HepG2 (cell line): ENCODE measurements around the gene STK40. TPM values are rescaled to one million over a fixed set of nuclear protein-coding genes. Genes with fewer than 3 reads are reported as not detected.

Experiments used
- ATAC-seq: fragments of 200-7000 bp; cut with Tn5 transposase; 3 replicates; pipeline ENCODE4 v1.9.1; 2020; ENCODE audit warnings: mild to moderate bottlenecking, moderate library complexity
- BruUV-seq: library from RNA; stranded (reverse); fragments of 400-500 nt; replicated peaks from 2 replicates; lab custom pipeline; 2021; lab: Mats Ljungman, UMichigan
- CTCF ChIA-PET: fragments of 300-600 bp; formaldehyde crosslinking; extraction: SDS; loops from one replicate; lab custom pipeline; 2021; ENCODE audit warnings: low total read pairs, inconsistent platforms, low intra/inter-chr PET ratio; lab: Yijun Ruan, JAX
- POLR2A ChIA-PET: fragments of 350-600 bp; sonication (Branson Sonifier 250); formaldehyde crosslinking; loops from one replicate; lab custom pipeline; 2020; ENCODE audit warnings: antibody characterized with exemption, inconsistent platforms; lab: Yijun Ruan, JAX
- DNase-seq: peaks from one replicate; pipeline ENCODE4 v3.0.0-alpha.2; 2015; ENCODE audit warnings: low spot score
- FAIRE-seq: peaks from 3 replicates; lab custom pipeline; 2011; peaks lifted over from hg19 to GRCh38; lab: Jason Lieb, UNC
- H2AFZ ChIP-seq: one replicate; pipeline ENCODE4 v1.6.1; 2011; ENCODE audit warnings: low read length, inconsistent platforms
- H3K27ac ChIP-seq: fragments of 300-600 bp; 3 replicates; pipeline ENCODE4 v1.8.0; 2011; ENCODE audit warnings: mixed run types, mild to moderate bottlenecking, mixed read lengths, low read length, inconsistent platforms; ENCODE audit not compliant: insufficient read depth; ENCODE audit errors: extremely low read length
- H3K27me3 ChIP-seq, 2 experiments: fragments of 200-600 bp in 1 of 2; 2 replicates in 1 of 2; 3 replicates in 1 of 2; pipeline versions ENCODE4 v1.6.0 to v1.8.0; 2011; ENCODE audit warnings: low read length in 2 of 2, mild to moderate bottlenecking in 2 of 2, moderate library complexity in 2 of 2, inconsistent platforms in 1 of 2; ENCODE audit not compliant: insufficient read depth in 2 of 2, control insufficient read depth in 1 of 2
- H3K36me3 ChIP-seq, 2 experiments: fragments of 200-600 bp in 1 of 2; replicated peaks in 1 of 2; 2 replicates in 1 of 2; 3 replicates in 1 of 2; pipeline versions ENCODE4 v1.5.1 to v1.8.0; 2011; ENCODE audit warnings: low read length in 2 of 2, inconsistent platforms in 1 of 2; ENCODE audit not compliant: insufficient read depth in 2 of 2, control insufficient read depth in 1 of 2
- H3K4me1 ChIP-seq: 2 replicates; pipeline ENCODE4 v1.5.1; 2012; ENCODE audit warnings: low read length, inconsistent platforms; ENCODE audit not compliant: insufficient read depth
- H3K4me2 ChIP-seq: 2 replicates; pipeline ENCODE4 v1.6.0; 2011; ENCODE audit warnings: low read depth, low read length, inconsistent platforms
- H3K4me3 ChIP-seq, 3 experiments: fragments of 200-600 bp in 1 of 3; sonication (generic), shearing (Covaris generic) in 1 of 3; replicated peaks in 1 of 3; 2 replicates each; pipeline ENCODE4 v1.5.1; 2011 to 2016; ENCODE audit warnings: low read length in 3 of 3, inconsistent platforms in 2 of 3, low read depth in 2 of 3, mild to moderate bottlenecking in 2 of 3, control low read depth in 1 of 3, mixed read lengths in 1 of 3; ENCODE audit not compliant: insufficient read depth in 1 of 3
- H3K79me2 ChIP-seq: one replicate; pipeline ENCODE4 v1.6.1; 2011; ENCODE audit warnings: low read length, inconsistent platforms; ENCODE audit not compliant: insufficient read depth
- H3K9ac ChIP-seq: 2 replicates; pipeline ENCODE4 v1.6.0; 2011; ENCODE audit warnings: mild to moderate bottlenecking, low read depth, low read length, inconsistent platforms; ENCODE audit not compliant: insufficient read depth
- H3K9me3 ChIP-seq: 2 replicates; pipeline ENCODE4 v1.5.1; 2012; ENCODE audit warnings: mild to moderate bottlenecking, low read length
- H4K20me1 ChIP-seq: 2 replicates; pipeline ENCODE4 v1.6.0; 2011; ENCODE audit warnings: inconsistent platforms, mild to moderate bottlenecking, low read length, moderate library complexity; ENCODE audit not compliant: insufficient read depth
- CEBPZ ChIP-seq: IDR thresholded peaks from 2 replicates; pipeline ENCODE4 v1.6.1; 2012; ENCODE audit warnings: low read length, improper control_type of control experiment
- CSRNP1 ChIP-seq: sonication (generic); formaldehyde crosslinking; IDR thresholded peaks from 2 replicates; pipeline ENCODE4 v1.8.1; 2023; ENCODE audit warnings: mild to moderate bottlenecking, missing genetic modification reagents
- E2F1 ChIP-seq: sonication (generic); formaldehyde crosslinking; IDR thresholded peaks from 2 replicates; pipeline ENCODE4 v1.5.0; 2020; ENCODE audit warnings: missing genetic modification reagents
- FOXO4 ChIP-seq: sonication (generic); formaldehyde crosslinking; conservative IDR thresholded peaks from 2 replicates; pipeline ENCODE4 v1.8.1; 2023; ENCODE audit warnings: missing genetic modification reagents
- HIVEP1 ChIP-seq: sonication (generic); formaldehyde crosslinking; IDR thresholded peaks from 2 replicates; pipeline ENCODE4 v1.4.0; 2020; ENCODE audit warnings: mild to moderate bottlenecking, missing genetic modification reagents
- LBX2 ChIP-seq: sonication (generic); formaldehyde crosslinking; IDR thresholded peaks from 2 replicates; pipeline ENCODE4 v1.5.0; 2020; ENCODE audit warnings: missing genetic modification reagents, mild to moderate bottlenecking, borderline replicate concordance
- MXD3 ChIP-seq: IDR thresholded peaks from 2 replicates; pipeline ENCODE4 v1.6.1; 2016; ENCODE audit warnings: mild to moderate bottlenecking, missing biosample characterization, missing genetic modification reagents
- PITX1 ChIP-seq: sonication (generic); formaldehyde crosslinking; IDR thresholded peaks from 2 replicates; pipeline ENCODE4 v1.5.1; 2020; ENCODE audit warnings: mild to moderate bottlenecking, missing genetic modification reagents
- ZNF24 ChIP-seq: fragments of 450-650 bp; IDR thresholded peaks from 2 replicates; pipeline ENCODE4 v1.6.1; 2017; ENCODE audit warnings: antibody characterized with exemption, mild to moderate bottlenecking
- ZNF441 ChIP-seq: sonication (generic); formaldehyde crosslinking; IDR thresholded peaks from 2 replicates; pipeline ENCODE4 v1.7.0; 2021; ENCODE audit warnings: missing genetic modification reagents, borderline replicate concordance
- ZNF770 ChIP-seq: sonication (generic); formaldehyde crosslinking; IDR thresholded peaks from 2 replicates; pipeline ENCODE4 v1.5.0; 2020; ENCODE audit warnings: mild to moderate bottlenecking, missing genetic modification reagents
- WGBS: methylation state at CpG from one replicate; pipeline ENCODE4 v1.1.6; 2017; ENCODE audit warnings: low lambda C conversion rate; 5-methylcytosine and 5-hydroxymethylcytosine counted together
- in situ Hi-C: cut with HindIII; loops from 2 replicates; pipeline ENCODE4 v1.10.0; 2017; ENCODE audit warnings: low pct_unique_long_range_greater_than_20kb; ENCODE audit not compliant: extremely low pct_ligation_motif_present
- intact Hi-C: fragments of 100-400 bp; cut with micrococcal nuclease; formaldehyde crosslinking; loops from one replicate; pipeline ENCODE4 v1.10.0; 2022; ENCODE audit not compliant: unreplicated experiment
- polyA plus RNA-seq, 8 experiments: library from polyadenylated mRNA; depleted of rRNA in 3 of 8; stranded (reverse) in 7 of 8; unstranded in 1 of 8; fragments of >200 nt; fragmentation: Illumina TruSeq in 4 of 8; extraction: Trizol in 4 of 8; gene quantifications; 2 replicates each; pipeline versions ENCODE4 v1.2.1 to v1.2.3, GENCODE V29; 2011 to 2016; ENCODE audit warnings: low read depth in 4 of 8, missing spikeins in 1 of 8, mixed read lengths in 1 of 8; ENCODE audit not compliant: insufficient read depth in 1 of 8
- total RNA-seq, 5 experiments: library from RNA; depleted of rRNA; stranded (reverse); fragments of >200 nt; fragmentation: Illumina TruSeq; extraction: Trizol; gene quantifications; 2 replicates each; pipeline ENCODE4 v1.2.3, GENCODE V29; 2016; ENCODE audit warnings: low read depth in 1 of 5

STK40 gene
- total and polyA plus RNA-seq, 2 of the 13 experiments (the other 11 are each of a cell fraction or from before 2014, with no cell fraction given): 33.8 to 35.1 TPM

GRCh38 chr1:36400514-36400824 lies 14.7 kb upstream of the STK40 start:
- peak overlapping the region; percentile 91 for H3K4me2 ChIP-seq
- H4K20me1 ChIP-seq: no peaks in the 10 kb centered on the region
- no peak for FAIRE-seq
- CTCF ChIA-PET: no interaction called here
- peaks cover 41% of the 10 kb centered on the region for H3K4me1 ChIP-seq
- 0% methylated on average over 2 of the region's 10 CpGs for WGBS
- peak overlapping the region; percentile 72 to 89 (median 77); a peak in 5 of 6 replicates for H3K4me3 ChIP-seq
- H3K27ac ChIP-seq: peak overlapping the region; percentile 87
- intact Hi-C loops (no loop called here), in situ Hi-C loops (no loop called here)
- no peaks in the 10 kb centered on the region for H3K36me3 ChIP-seq
- H3K27me3 ChIP-seq: no peaks in the 10 kb centered on the region; a peak in 1 of 5 replicates
- no TSS peak for BruUV-seq
- H3K9ac ChIP-seq: peak overlapping the region; percentile 85
- peak; percentile 25 for ATAC-seq
- TF ChIP-seq FOXO4: 0 out of 2 replicates have a peak, but pooled peaks have one; percentile 83
- 0 out of 2 replicates have a peak, but pooled peaks have one; percentile 10 for TF ChIP-seq MXD3 (CRISPR knock-in tag)
- no peak for TF ChIP-seq E2F1 (CRISPR knock-in tag)
- no peak for TF ChIP-seq CEBPZ
- 0 out of 2 replicates have a peak, but pooled peaks have one; percentile 11 for TF ChIP-seq CSRNP1 (CRISPR knock-in tag)
- TF ChIP-seq ZNF770 (CRISPR knock-in tag): peak; percentile 70
- TF ChIP-seq ZNF441 (CRISPR knock-in tag): peak; percentile 16; the same call in 1 of the 2 replicates
- 0 out of 2 replicates have a peak, but pooled peaks have one; percentile 8 for TF ChIP-seq PITX1
- TF ChIP-seq ZNF24: no peak
- 0 out of 2 replicates have a peak, but pooled peaks have one; percentile 1 for TF ChIP-seq HIVEP1 (CRISPR knock-in tag)
- 0 out of 2 replicates have a peak, but pooled peaks have one; percentile 20 for TF ChIP-seq LBX2 (CRISPR knock-in tag)
- no peaks in the 10 kb centered on the region for H3K9me3 ChIP-seq
- POLR2A ChIA-PET: interaction anchor here (0.7 to 8.5 kb wide), 34 partner anchors 9 to 1408 kb away, joined by 3 to 391 read pairs (median 5); partner anchors contain the start of genes AGO3, CSF3R, EVA1B and MRPS15
- DNase-seq: no peak
- H3K79me2 ChIP-seq: peaks cover 15% of the 10 kb centered on the region
- H2AFZ ChIP-seq: no peak overlapping the region
